ENCODE results near the gene GPX2.

GRCh38 chr14:64968651-64969050 is 26.1 kb upstream of the GPX2 start:
- TF ChIP-seq, protein P1, sequence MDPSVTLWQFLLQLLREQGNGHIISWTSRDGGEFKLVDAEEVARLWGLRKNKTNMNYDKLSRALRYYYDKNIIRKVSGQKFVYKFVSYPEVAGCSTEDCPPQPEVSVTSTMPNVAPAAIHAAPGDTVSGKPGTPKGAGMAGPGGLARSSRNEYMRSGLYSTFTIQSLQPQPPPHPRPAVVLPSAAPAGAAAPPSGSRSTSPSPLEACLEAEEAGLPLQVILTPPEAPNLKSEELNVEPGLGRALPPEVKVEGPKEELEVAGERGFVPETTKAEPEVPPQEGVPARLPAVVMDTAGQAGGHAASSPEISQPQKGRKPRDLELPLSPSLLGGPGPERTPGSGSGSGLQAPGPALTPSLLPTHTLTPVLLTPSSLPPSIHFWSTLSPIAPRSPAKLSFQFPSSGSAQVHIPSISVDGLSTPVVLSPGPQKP (IDR thresholded peaks at IDR 0.05; ENCODE audit: borderline replicate concordance, low read depth, low read length) = no peak
- TF ChIP-seq MXI1 (IDR thresholded peaks at IDR 0.05; ENCODE audit: borderline replicate concordance, low read depth, low read length) (no peak), POLR2A (IDR thresholded peaks at IDR 0.05; ENCODE audit: low read depth, low read length) (no peak), USF2 (IDR thresholded peaks at IDR 0.05; ENCODE audit: low read depth, low read length) (no peak), FOS (IDR thresholded peaks at IDR 0.05; ENCODE audit: low read depth, low read length) (no peak), RAD21 (IDR thresholded peaks at IDR 0.05; ENCODE audit: low read length) (no peak), CEBPB (IDR thresholded peaks at IDR 0.05; ENCODE audit: low read depth, low read length) (no peak), MAFK (IDR thresholded peaks at IDR 0.05; ENCODE audit: low read depth, low read length) (no peak), CHD1 (IDR thresholded peaks at IDR 0.05; ENCODE audit: low read depth, low read length) (no peak)
- TF ChIP-seq, protein P2, sequence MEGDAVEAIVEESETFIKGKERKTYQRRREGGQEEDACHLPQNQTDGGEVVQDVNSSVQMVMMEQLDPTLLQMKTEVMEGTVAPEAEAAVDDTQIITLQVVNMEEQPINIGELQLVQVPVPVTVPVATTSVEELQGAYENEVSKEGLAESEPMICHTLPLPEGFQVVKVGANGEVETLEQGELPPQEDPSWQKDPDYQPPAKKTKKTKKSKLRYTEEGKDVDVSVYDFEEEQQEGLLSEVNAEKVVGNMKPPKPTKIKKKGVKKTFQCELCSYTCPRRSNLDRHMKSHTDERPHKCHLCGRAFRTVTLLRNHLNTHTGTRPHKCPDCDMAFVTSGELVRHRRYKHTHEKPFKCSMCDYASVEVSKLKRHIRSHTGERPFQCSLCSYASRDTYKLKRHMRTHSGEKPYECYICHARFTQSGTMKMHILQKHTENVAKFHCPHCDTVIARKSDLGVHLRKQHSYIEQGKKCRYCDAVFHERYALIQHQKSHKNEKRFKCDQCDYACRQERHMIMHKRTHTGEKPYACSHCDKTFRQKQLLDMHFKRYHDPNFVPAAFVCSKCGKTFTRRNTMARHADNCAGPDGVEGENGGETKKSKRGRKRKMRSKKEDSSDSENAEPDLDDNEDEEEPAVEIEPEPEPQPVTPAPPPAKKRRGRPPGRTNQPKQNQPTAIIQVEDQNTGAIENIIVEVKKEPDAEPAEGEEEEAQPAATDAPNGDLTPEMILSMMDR (conservative IDR thresholded peaks at IDR 0.05; ENCODE audit: low read depth, low read length) = no peak
